Lung (tissue), 12 donors: ENCODE results near the gene NEO1. TPM values are rescaled to one million over a fixed set of nuclear protein-coding genes. Genes with fewer than 3 reads are reported as not detected.

ENCODE experiments used
- ATAC-seq: fragments of 200-7000 bp; cut with Tn5 transposase; one replicate; pipeline ENCODE4 v1.9.1; 2020; ENCODE audit warnings: moderate number of reproducible peaks; ENCODE audit not compliant: insufficient read depth, low FRiP score
- DNase-seq, 3 donors: peaks; one replicate each; pipeline ENCODE4 v3.0.0-alpha.2; 2013 to 2017
- H3K27ac ChIP-seq, 2 donors: one replicate each; pipeline ENCODE4 v1.5.1; 2013; ENCODE audit warnings: mild to moderate bottlenecking in 2 of 2, moderate library complexity in 2 of 2, control low read depth in 1 of 2, inconsistent platforms in 1 of 2, low read depth in 1 of 2, low read length in 1 of 2
- H3K27me3 ChIP-seq, 3 donors: one replicate each; pipeline ENCODE4 v1.5.1; 2013; ENCODE audit warnings: low read length in 2 of 3; ENCODE audit not compliant: control insufficient read depth in 3 of 3, insufficient read depth in 3 of 3
- H3K36me3 ChIP-seq, 4 donors: one replicate each; pipeline ENCODE4 v1.5.1; 2013; ENCODE audit warnings: low read length in 4 of 4, mild to moderate bottlenecking in 1 of 4, moderate library complexity in 1 of 4; ENCODE audit not compliant: control insufficient read depth in 4 of 4, insufficient read depth in 4 of 4
- H3K4me1 ChIP-seq, 5 donors: one replicate each; pipeline ENCODE4 v1.5.1; 2013; ENCODE audit warnings: low read length in 5 of 5, mild to moderate bottlenecking in 2 of 5, moderate library complexity in 1 of 5; ENCODE audit not compliant: control insufficient read depth in 5 of 5, insufficient read depth in 5 of 5
- H3K4me3 ChIP-seq: one replicate; pipeline ENCODE4 v1.5.1; 2013; ENCODE audit warnings: mild to moderate bottlenecking, control low read depth, moderate library complexity
- H3K9ac ChIP-seq, 2 donors: one replicate each; pipeline ENCODE4 v1.5.1; 2013; ENCODE audit warnings: low read length in 2 of 2, control low read depth in 1 of 2; ENCODE audit not compliant: insufficient read depth in 1 of 2
- H3K9me3 ChIP-seq, 4 donors: one replicate each; pipeline ENCODE4 v1.5.1; 2013; ENCODE audit warnings: low read length in 3 of 4, mild to moderate bottlenecking in 1 of 4, moderate library complexity in 1 of 4; ENCODE audit not compliant: control insufficient read depth in 4 of 4, insufficient read depth in 3 of 4
- WGBS, 2 donors: extraction: QIAGEN DNeasy Blood & Tissue Kit; methylation state at CpG; one replicate each; pipeline ENCODE4 v1.1.7; 2013; 5-methylcytosine and 5-hydroxymethylcytosine counted together
- polyA plus RNA-seq, 2 donors: library from polyadenylated mRNA; stranded (reverse); fragments of 200-250 nt; gene quantifications; one replicate each; pipeline ENCODE4 v1.2.1, GENCODE V29; 2013
- total RNA-seq, 2 donors: library from RNA; depleted of rRNA in 1 of 2; stranded (reverse); fragments of >200 nt in 1 of 2; gene quantifications; one replicate each; pipeline ENCODE4 v1.2.1, GENCODE V29; 2014 to 2021
- TF ChIP-seq, protein P1 (sequence below): IDR thresholded peaks from 2 replicates; pipeline ENCODE4 v1.5.1; 2012; ENCODE audit warnings: mild to moderate bottlenecking; ENCODE audit errors: control extremely low read depth, extremely low read depth
- donor health status: control.
- donor health status: control.
- donor health status: Bipolar disorder and iron deficiency.
- donor health status: healthy.
- donor health status: DM: yes; HTN: yes; CAD: no.

Gene NEO1
- total and polyA plus RNA-seq, 4 donors, result 6.9 to 70.8 (median 16.5) TPM

DNA sequence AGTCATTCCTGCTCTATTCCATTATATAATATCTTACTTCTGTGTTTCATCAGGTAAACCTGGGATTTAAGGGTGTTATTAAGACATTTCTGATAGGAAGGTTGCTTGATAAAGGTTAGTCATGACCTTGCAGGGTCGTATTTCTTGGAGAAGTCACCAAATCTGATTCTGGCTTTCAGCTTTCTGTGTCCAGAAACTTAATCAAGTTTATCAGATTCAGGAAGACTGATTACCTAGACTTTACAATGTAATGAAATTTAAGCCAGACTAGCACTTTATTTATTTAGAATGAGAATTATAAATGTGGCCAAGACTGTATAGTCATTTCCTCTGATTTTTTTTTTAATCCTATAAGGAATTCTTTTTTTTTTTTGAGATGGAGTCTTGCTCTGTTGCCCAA lies 81.9 kb downstream of the NEO1 start:
- Histone ChIP-seq H3K9me3 (no peaks in the 10 kb centered on the region), H3K27me3 (no peaks in the 10 kb centered on the region), H3K9ac (no peak overlapping the region), H3K36me3 (peaks cover 5 to 14% (median 11%) of the 10 kb centered on the region in 4 donors), H3K27ac (no peak overlapping the region), H3K4me3 (no peak overlapping the region), H3K4me1 (peaks cover 0 to 6% (median 0%) of the 10 kb centered on the region in 5 donors)
- TF ChIP-seq, protein P1, sequence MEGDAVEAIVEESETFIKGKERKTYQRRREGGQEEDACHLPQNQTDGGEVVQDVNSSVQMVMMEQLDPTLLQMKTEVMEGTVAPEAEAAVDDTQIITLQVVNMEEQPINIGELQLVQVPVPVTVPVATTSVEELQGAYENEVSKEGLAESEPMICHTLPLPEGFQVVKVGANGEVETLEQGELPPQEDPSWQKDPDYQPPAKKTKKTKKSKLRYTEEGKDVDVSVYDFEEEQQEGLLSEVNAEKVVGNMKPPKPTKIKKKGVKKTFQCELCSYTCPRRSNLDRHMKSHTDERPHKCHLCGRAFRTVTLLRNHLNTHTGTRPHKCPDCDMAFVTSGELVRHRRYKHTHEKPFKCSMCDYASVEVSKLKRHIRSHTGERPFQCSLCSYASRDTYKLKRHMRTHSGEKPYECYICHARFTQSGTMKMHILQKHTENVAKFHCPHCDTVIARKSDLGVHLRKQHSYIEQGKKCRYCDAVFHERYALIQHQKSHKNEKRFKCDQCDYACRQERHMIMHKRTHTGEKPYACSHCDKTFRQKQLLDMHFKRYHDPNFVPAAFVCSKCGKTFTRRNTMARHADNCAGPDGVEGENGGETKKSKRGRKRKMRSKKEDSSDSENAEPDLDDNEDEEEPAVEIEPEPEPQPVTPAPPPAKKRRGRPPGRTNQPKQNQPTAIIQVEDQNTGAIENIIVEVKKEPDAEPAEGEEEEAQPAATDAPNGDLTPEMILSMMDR, result no peak
- no peak for DNase-seq
- no peak for ATAC-seq
- 73 to 76% methylated on average over 1 of the region's 1 CpG for WGBS, 2 donors

GRCh38 chr15:73139041-73139743 lies 86.9 kb downstream of the NEO1 start:
- ATAC-seq (no peak), DNase-seq (peak in 2 of 3 donors; percentile 24 to 30)
- WGBS, 2 donors, result 66 to 68% methylated on average over 5 of the region's 5 CpGs
- no peak overlapping the region for H3K4me3 ChIP-seq
- H3K4me1 ChIP-seq, result peaks cover 0 to 13% (median 0%) of the 10 kb centered on the region in 5 donors
- H3K9me3 ChIP-seq, result no peaks in the 10 kb centered on the region
- peaks cover 2 to 11% (median 9%) of the 10 kb centered on the region in 4 donors for H3K36me3 ChIP-seq
- no peak overlapping the region for H3K27ac ChIP-seq
- no peaks in the 10 kb centered on the region for H3K27me3 ChIP-seq
- TF ChIP-seq, protein P1, result no peak
- H3K9ac ChIP-seq, result no peak overlapping the region

DNA sequence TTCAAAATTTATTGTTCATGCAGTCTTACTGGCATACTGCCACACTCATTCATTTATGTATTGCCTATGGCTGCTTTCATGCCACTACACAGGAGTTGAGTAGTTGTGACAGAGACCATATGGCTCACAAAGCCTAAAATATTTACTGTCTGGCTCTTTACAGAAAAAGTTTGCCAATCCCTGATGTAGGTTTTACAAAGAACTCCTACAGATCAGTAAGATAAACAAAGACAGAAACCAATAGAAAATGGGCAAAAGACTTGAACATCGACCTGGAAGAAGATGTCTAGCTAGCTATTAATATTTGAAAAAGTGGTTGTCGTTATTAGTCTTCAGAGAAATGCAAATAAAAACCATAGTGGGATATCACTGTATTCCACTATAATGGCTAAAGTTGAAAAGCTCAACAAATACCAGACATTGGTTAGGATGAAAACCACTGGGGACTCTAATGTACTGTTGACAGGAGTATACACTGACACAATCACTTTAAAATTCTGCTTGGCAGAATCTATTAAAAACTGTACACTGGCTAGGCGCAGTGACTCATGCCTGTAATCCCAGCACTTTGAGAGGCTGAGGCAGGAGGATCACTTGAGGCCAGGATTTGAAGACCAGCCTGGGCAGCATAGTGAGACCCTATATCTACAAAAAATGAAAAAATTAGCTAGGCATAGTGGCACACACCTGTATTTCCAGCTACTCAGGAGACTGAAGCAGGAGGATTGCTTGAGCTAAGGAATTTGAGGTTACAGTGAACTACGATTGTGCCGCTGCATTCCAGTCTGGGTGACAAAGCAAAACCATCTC lies 87.7 kb downstream of the NEO1 start:
- Histone ChIP-seq H3K27ac (no peak overlapping the region), H3K4me3 (no peak overlapping the region), H3K4me1 (peaks cover 0 to 13% (median 0%) of the 10 kb centered on the region in 5 donors), H3K9me3 (no peaks in the 10 kb centered on the region), H3K27me3 (no peaks in the 10 kb centered on the region), H3K36me3 (peaks cover 2 to 11% (median 10%) of the 10 kb centered on the region in 4 donors), H3K9ac (no peak overlapping the region)
- TF ChIP-seq, protein P1, result no peak
- DNase-seq (peak; percentile 17 to 82 (median 78)), ATAC-seq (no peak)
- WGBS, 2 donors, result 84 to 92% methylated on average over 5 of the region's 5 CpGs
